ENCODE data around the gene ZC3H13.

DNA sequence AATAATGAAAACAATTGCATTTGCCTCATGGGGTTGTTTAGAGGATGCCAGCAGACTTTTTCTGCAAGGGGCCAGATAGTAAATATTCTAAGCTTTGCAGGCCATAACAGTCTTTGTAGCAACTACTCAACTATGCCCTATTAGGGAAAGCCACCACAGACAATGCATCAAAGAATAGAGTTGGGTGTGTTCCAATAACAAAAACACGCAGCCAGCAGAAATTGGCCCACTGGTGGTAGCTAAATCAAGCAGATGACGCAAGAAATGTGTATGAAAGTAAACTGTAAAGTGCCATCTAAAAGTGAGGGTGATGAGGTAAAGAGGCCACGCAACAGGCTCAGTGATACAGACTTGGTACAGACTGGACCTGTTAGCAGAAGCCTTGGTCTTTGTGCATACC is 125.8 kb downstream of the ZC3H13 start:
- TF ChIP-seq MAFK (IDR thresholded peaks at IDR 0.05; ENCODE audit: low read depth, low read length) (no peak), POLR2A (IDR thresholded peaks at IDR 0.05; ENCODE audit: control extremely low read depth in 1 of 2, low read depth in 2 of 2, low read length in 2 of 2) (no peak), SP1 (IDR thresholded peaks at IDR 0.05; ENCODE audit: low read depth, low read length) (no peak), POLR2AphosphoS5 (IDR thresholded peaks at IDR 0.05; ENCODE audit: low read depth, low read length) (no peak), HDAC2 (IDR thresholded peaks at IDR 0.05; ENCODE audit: borderline replicate concordance in 1 of 2, low read depth in 2 of 2, low read length in 2 of 2) (no peak)
- TF ChIP-seq, protein P1, sequence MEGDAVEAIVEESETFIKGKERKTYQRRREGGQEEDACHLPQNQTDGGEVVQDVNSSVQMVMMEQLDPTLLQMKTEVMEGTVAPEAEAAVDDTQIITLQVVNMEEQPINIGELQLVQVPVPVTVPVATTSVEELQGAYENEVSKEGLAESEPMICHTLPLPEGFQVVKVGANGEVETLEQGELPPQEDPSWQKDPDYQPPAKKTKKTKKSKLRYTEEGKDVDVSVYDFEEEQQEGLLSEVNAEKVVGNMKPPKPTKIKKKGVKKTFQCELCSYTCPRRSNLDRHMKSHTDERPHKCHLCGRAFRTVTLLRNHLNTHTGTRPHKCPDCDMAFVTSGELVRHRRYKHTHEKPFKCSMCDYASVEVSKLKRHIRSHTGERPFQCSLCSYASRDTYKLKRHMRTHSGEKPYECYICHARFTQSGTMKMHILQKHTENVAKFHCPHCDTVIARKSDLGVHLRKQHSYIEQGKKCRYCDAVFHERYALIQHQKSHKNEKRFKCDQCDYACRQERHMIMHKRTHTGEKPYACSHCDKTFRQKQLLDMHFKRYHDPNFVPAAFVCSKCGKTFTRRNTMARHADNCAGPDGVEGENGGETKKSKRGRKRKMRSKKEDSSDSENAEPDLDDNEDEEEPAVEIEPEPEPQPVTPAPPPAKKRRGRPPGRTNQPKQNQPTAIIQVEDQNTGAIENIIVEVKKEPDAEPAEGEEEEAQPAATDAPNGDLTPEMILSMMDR (IDR thresholded peaks at IDR 0.05; ENCODE audit: control extremely low read depth in 1 of 3, insufficient read depth in 1 of 3, low read depth in 1 of 3, low read length in 3 of 3): no peak

Data from H1 (cell line).